Nephron (organoid): ENCODE data around the gene COQ10A.

Experiments
- H3K27ac Mint-ChIP-seq, 3 experiments: 2 replicates each; pipeline ENCODE4 v1.8.0; 2020; ENCODE audit warnings: mixed read lengths in 3 of 3, mild to moderate bottlenecking in 2 of 3, moderate library complexity in 1 of 3
- H3K27me3 Mint-ChIP-seq: 2 replicates; pipeline ENCODE4 v1.8.0; 2021; ENCODE audit warnings: low read depth, mild to moderate bottlenecking, moderate library complexity, mixed read lengths
- H3K36me3 Mint-ChIP-seq: 2 replicates; pipeline ENCODE4 v1.8.0; 2020; ENCODE audit warnings: low read depth, mixed read lengths
- H3K4me1 Mint-ChIP-seq: 2 replicates; pipeline ENCODE4 v1.8.0; 2020; ENCODE audit warnings: mixed read lengths
- H3K4me3 Mint-ChIP-seq, 3 experiments: 2 replicates each; pipeline ENCODE4 v1.8.0; 2020; ENCODE audit warnings: mild to moderate bottlenecking in 3 of 3, mixed read lengths in 3 of 3, moderate library complexity in 2 of 3
- H3K9me3 Mint-ChIP-seq: 2 replicates; pipeline ENCODE4 v1.8.0; 2020; ENCODE audit warnings: mixed read lengths
- TF ChIP-seq, protein P1 (sequence below), 3 experiments: fragments of 200-600 bp; sonication (generic); IDR thresholded peaks; one replicate each; pipeline ENCODE4 v1.5.0; 2021; ENCODE audit warnings: antibody characterized with exemption in 3 of 3; ENCODE audit not compliant: unreplicated experiment in 3 of 3

Gene COQ10A

DNA sequence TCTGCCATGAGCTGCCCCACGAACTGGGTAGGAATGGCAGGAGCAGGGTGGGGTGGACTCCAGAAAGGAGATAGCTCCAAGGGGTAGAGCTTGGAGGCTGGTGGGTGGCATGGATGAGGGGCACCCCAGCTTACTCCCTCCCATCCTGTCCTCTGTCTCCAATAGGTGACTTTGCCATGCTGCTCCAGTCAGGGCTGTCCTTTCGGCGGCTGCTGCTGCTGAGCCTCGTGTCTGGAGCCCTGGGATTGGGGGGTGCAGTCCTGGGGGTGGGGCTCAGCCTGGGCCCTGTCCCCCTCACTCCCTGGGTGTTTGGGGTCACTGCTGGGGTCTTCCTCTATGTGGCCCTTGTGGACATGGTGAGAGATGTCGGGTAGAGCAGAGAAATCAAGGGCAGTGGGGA, 29.8 kb upstream of the COQ10A start:
- TF ChIP-seq, protein P1, sequence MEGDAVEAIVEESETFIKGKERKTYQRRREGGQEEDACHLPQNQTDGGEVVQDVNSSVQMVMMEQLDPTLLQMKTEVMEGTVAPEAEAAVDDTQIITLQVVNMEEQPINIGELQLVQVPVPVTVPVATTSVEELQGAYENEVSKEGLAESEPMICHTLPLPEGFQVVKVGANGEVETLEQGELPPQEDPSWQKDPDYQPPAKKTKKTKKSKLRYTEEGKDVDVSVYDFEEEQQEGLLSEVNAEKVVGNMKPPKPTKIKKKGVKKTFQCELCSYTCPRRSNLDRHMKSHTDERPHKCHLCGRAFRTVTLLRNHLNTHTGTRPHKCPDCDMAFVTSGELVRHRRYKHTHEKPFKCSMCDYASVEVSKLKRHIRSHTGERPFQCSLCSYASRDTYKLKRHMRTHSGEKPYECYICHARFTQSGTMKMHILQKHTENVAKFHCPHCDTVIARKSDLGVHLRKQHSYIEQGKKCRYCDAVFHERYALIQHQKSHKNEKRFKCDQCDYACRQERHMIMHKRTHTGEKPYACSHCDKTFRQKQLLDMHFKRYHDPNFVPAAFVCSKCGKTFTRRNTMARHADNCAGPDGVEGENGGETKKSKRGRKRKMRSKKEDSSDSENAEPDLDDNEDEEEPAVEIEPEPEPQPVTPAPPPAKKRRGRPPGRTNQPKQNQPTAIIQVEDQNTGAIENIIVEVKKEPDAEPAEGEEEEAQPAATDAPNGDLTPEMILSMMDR (IDR thresholded peaks at IDR 0.05; ENCODE audit: unreplicated experiment in 3 of 3): no peak
- peaks cover 4% of the 10 kb centered on the region for H3K27me3 Mint-ChIP-seq
- H3K4me1 Mint-ChIP-seq: no peaks in the 10 kb centered on the region
- H3K36me3 Mint-ChIP-seq: peaks cover 22% of the 10 kb centered on the region
- no peak overlapping the region for H3K4me3 Mint-ChIP-seq
- H3K27ac Mint-ChIP-seq: no peak overlapping the region
- no peaks in the 10 kb centered on the region for H3K9me3 Mint-ChIP-seq

GRCh38 chr12:56237552-56237951, 29.2 kb upstream of the COQ10A start:
- Mint-ChIP-seq H3K27ac (no peak overlapping the region), H3K4me1 (no peaks in the 10 kb centered on the region), H3K4me3 (no peak overlapping the region), H3K27me3 (peaks cover 4% of the 10 kb centered on the region), H3K36me3 (peaks cover 28% of the 10 kb centered on the region), H3K9me3 (no peaks in the 10 kb centered on the region)
- TF ChIP-seq, protein P1 (IDR thresholded peaks at IDR 0.05; ENCODE audit: unreplicated experiment in 3 of 3): no peak

DNA sequence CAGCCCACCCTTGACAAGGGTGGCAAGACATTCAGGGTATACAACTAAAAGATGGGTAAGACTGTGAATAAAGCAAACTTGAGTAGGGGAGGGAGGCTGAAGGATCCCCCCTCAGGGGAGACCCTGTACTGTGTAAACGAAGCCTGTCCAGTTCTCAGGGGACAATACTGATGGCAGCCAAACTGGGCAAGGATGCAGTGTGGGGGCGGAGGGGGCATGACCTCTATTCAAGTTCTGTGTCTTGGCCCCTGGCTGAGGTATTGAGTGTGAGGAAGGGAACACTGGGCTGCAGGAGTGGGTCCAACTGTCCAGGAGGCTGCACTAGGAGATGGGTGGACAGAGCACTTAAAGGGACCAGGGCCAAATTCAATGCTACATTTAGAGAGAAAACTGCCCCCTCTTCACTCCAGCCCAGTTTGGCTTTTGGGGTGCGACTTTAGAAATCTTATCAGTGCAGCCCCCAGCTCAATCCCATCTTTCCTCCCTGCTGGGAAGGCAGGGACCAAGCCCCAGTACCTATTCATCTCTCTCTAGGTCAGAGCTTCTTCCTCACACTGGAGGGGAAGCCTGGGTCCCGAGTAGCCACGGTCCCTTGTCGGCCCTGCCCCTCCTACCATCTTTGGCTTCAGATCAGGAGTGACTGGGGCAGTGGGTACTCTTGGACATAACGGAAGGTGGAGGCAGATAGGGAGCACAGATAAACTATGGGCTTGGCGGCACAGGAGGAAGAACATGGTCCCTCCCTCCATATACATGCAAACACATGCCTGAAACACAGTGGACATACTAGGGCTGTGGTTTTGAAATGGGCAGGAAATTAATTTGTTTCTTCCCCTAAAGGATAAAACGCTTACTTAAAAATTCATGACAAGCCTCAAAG, 25.1 kb upstream of the COQ10A start:
- Mint-ChIP-seq H3K36me3 (peaks cover 48% of the 10 kb centered on the region), H3K27me3 (no peaks in the 10 kb centered on the region), H3K4me1 (no peaks in the 10 kb centered on the region), H3K4me3 (no peak overlapping the region), H3K27ac (no peak overlapping the region), H3K9me3 (no peaks in the 10 kb centered on the region)
- TF ChIP-seq, protein P1 (IDR thresholded peaks at IDR 0.05; ENCODE audit: unreplicated experiment in 3 of 3): no peak

DNA sequence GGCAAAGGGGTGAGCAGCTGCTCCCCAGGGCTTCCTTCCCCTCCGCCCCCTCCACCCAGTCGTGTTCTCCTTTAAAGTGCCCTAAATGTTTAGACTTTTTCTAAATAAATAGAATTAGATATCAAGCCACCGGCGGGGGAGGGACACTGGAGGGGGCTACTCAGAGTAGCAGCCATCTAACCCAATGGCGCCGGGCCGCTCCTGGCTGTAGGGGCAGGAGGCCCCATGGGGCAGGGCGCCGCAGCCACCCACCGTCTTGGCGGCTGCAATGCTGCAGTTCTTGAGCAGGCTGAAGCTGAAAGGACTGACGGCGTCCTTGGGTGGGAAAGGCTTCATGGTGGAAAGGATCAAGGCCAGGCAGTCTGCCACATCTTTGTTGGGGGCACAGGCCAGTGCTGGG, 23.8 kb upstream of the COQ10A start:
- no peak overlapping the region for H3K4me3 Mint-ChIP-seq
- H3K9me3 Mint-ChIP-seq: no peaks in the 10 kb centered on the region
- no peaks in the 10 kb centered on the region for H3K27me3 Mint-ChIP-seq
- TF ChIP-seq, protein P1 (IDR thresholded peaks at IDR 0.05; ENCODE audit: unreplicated experiment in 3 of 3): no peak
- no peak overlapping the region for H3K27ac Mint-ChIP-seq
- H3K4me1 Mint-ChIP-seq: no peaks in the 10 kb centered on the region
- H3K36me3 Mint-ChIP-seq: peaks cover 55% of the 10 kb centered on the region

DNA sequence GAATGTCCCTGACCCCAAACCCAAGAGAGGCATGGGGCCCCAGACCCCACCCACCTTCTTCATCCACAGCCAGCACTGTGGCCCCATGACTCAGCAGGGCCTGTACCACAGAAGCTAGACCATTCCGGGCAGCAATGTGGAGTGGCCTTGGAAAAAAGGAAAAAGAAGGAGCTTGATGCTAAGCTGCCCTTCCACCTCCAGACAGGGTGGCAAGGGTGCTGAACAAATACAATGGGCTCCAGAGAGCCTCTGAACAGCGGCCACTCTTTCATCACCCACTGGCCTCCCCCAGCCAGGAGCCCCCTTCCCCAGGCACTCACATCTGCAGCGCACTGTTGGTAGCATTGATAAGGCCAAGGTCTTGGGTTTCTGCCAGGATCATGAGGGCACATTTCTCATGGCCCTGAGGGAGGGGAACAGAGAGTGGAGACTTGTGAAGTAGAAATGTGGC, 23.0 kb upstream of the COQ10A start:
- H3K9me3 Mint-ChIP-seq: no peaks in the 10 kb centered on the region
- H3K27ac Mint-ChIP-seq: no peak overlapping the region
- peaks cover 58% of the 10 kb centered on the region for H3K36me3 Mint-ChIP-seq
- no peaks in the 10 kb centered on the region for H3K27me3 Mint-ChIP-seq
- no peaks in the 10 kb centered on the region for H3K4me1 Mint-ChIP-seq
- H3K4me3 Mint-ChIP-seq: no peak overlapping the region
- TF ChIP-seq, protein P1 (IDR thresholded peaks at IDR 0.05; ENCODE audit: unreplicated experiment in 3 of 3): no peak

DNA sequence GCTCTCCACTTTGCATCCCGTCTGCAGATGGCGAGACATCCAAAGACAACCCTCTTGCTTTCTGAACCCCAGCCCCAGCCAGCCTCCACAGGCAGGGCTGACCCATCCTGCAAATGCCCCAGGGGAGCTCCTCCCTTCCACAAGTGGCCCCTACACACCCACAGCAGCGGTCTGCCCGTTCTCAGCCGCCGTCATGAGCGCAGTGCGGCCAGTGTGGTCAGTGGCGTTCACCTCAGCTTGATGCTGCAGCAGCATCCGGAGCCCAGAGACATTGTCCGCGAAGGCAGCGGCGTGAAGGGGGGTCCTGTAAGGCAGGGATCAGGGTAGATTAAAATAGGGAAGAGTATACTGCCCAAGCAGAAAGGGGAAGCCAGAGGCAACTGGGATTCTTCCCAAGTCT, 22.2 kb upstream of the COQ10A start:
- Mint-ChIP-seq H3K4me3 (no peak overlapping the region), H3K4me1 (no peaks in the 10 kb centered on the region), H3K27ac (no peak overlapping the region), H3K9me3 (no peaks in the 10 kb centered on the region), H3K27me3 (no peaks in the 10 kb centered on the region), H3K36me3 (peaks cover 63% of the 10 kb centered on the region)
- TF ChIP-seq, protein P1 (IDR thresholded peaks at IDR 0.05; ENCODE audit: unreplicated experiment in 3 of 3): no peak
